ENCODE results near the gene FAM163B. TPM values are rescaled to one million over a fixed set of nuclear protein-coding genes. Genes with fewer than 3 reads are reported as not detected.

Gene FAM163B
- total and polyA plus RNA-seq, 2 experiments from 2014 or later, result 0.60 to 1.3 TPM

GRCh38 chr9:133561976-133562554 is 47.1 kb downstream of the FAM163B start:
- peaks cover 32% of the 10 kb centered on the region for H3K4me1 Mint-ChIP-seq
- no peak for TF ChIP-seq REST (IDR thresholded peaks at IDR 0.05; ENCODE audit: unreplicated experiment)
- no peak for TF ChIP-seq ZNF114 (CRISPR knock-in tag; IDR thresholded peaks at IDR 0.05)
- TF ChIP-seq CTCF (conservative IDR thresholded peaks at IDR 0.05; ENCODE audit: low read depth in 2 of 2), result no peak
- TF ChIP-seq NANOG (IDR thresholded peaks at IDR 0.05; ENCODE audit: borderline replicate concordance), result no peak
- no peak for TF ChIP-seq ZNF462 (CRISPR knock-in tag; IDR thresholded peaks at IDR 0.05)
- no peak for TF ChIP-seq STAT1 (IDR thresholded peaks at IDR 0.05; ENCODE audit: unreplicated experiment)
- TF ChIP-seq EZH2 (IDR thresholded peaks at IDR 0.05; ENCODE audit: low read depth, unreplicated experiment), result no peak
- no peak for TF ChIP-seq POLR2AphosphoS5 (IDR thresholded peaks at IDR 0.05; ENCODE audit: low read depth)
- TF ChIP-seq ZNF331 (CRISPR knock-in tag; IDR thresholded peaks at IDR 0.05; ENCODE audit: low read depth), result no peak
- TF ChIP-seq CREB1 (CRISPR knock-in tag; IDR thresholded peaks at IDR 0.05; ENCODE audit: low read depth), result no peak
- no peak for TF ChIP-seq ETS1 (IDR thresholded peaks at IDR 0.05)
- TF ChIP-seq JUNB (IDR thresholded peaks at IDR 0.05; ENCODE audit: unreplicated experiment), result no peak
- no peak for TF ChIP-seq EZH2phosphoT487 (IDR thresholded peaks at IDR 0.05; ENCODE audit: unreplicated experiment)
- Histone ChIP-seq H3F3A (replicated peaks; ENCODE audit: low read depth) (no peaks in the 10 kb centered on the region), H3K27me3 (ENCODE audit: insufficient read depth) (no peaks in the 10 kb centered on the region), H3K4me2 (no peak overlapping the region), H4K20me1 (replicated peaks; ENCODE audit: insufficient read depth) (no peaks in the 10 kb centered on the region), H3K27ac (ENCODE audit: low read depth) (no peak overlapping the region), H3K4me3 (no peak overlapping the region), H3K9me2 (ENCODE audit: insufficient read depth) (no peaks in the 10 kb centered on the region), H3K79me2 (replicated peaks; ENCODE audit: insufficient read depth) (no peaks in the 10 kb centered on the region), H3K36me3 (ENCODE audit: insufficient read depth) (no peaks in the 10 kb centered on the region), H3K4me1 (ENCODE audit: insufficient read depth) (peaks cover 5% of the 10 kb centered on the region), H2AFZ (no peak overlapping the region)
- H3K27ac Mint-ChIP-seq, result no peak overlapping the region
- H3K4me3 Mint-ChIP-seq, result no peak overlapping the region
- ATAC-seq (no peak), DNase-seq (ENCODE audit: low spot score) (no peak)
- H3K27me3 Mint-ChIP-seq (ENCODE audit: insufficient read depth, low read depth, poor library complexity), result peaks cover 11% of the 10 kb centered on the region
- H3K9me3 Mint-ChIP-seq, result no peaks in the 10 kb centered on the region; the same call in 2 of the 3 replicates
- no peaks in the 10 kb centered on the region for H3K36me3 Mint-ChIP-seq (ENCODE audit: low read depth)
